GM13976 (cell line): ENCODE data around the gene NANOS3.

Source experiments
- DNase-seq: peaks from one replicate; pipeline ENCODE4 v3.0.0; 2012; ENCODE audit warnings: low spot score
- in situ Hi-C: fragments of 300-500 bp; cut with MboI; formaldehyde crosslinking; loops from one replicate; pipeline ENCODE4 v1.12.0; 2022; ENCODE audit warnings: low sequenced_read_pairs, mixed read lengths, inconsistent platforms; ENCODE audit not compliant: unreplicated experiment
- TF ChIP-seq, protein P1 (sequence below): IDR thresholded peaks from 2 replicates; pipeline ENCODE4 v1.5.1; 2012; ENCODE audit warnings: borderline replicate concordance, mild to moderate bottlenecking; ENCODE audit not compliant: insufficient read depth; ENCODE audit errors: extremely low read depth, missing control alignments, control extremely low read depth

Gene NANOS3

DNA sequence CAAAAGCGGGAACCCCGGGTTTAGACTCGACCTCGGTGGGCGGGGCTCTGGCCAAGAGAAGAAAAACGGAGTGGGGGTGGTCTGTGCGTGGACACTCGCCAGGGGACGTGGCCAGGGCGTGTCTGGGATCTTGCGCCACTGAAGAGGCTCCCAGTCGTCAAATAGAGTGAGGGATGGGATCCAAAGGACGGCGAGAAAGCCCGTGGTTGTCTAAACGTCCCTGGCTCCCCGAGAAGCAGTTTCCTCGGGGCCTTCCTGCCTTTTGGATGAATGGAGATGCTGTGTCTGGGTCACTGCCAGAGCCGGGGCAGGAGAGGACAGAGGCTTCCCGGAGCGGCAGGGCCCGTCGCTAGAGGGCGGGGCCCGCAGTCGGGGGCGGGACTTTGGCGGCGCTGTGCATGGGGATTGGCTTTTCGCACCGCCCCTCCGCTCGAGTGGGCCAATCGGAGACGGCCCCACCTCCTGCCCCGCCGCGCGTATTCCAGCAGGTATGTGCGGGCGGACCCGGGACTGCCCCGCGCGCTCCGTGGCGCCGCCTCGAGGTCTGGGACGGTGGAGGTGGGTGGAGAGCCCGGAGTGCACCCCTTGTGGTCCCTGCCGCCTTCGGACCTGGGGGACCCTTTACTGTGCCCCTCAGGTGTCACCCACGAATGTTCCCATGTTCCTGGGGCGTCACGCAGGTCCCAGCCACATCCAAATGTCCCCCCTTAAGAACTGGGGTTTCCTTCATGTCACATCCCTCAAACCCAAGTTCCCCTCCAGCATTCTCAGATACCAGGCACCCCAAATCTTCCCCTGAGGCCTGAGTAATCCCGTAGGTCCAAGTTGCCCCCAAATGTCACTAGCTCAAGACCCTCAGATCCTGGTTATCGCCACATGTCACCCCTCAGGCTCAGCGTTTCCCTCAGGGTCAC is 43.3 kb upstream of the NANOS3 start:
- DNase-seq, result peak; percentile 98

DNA sequence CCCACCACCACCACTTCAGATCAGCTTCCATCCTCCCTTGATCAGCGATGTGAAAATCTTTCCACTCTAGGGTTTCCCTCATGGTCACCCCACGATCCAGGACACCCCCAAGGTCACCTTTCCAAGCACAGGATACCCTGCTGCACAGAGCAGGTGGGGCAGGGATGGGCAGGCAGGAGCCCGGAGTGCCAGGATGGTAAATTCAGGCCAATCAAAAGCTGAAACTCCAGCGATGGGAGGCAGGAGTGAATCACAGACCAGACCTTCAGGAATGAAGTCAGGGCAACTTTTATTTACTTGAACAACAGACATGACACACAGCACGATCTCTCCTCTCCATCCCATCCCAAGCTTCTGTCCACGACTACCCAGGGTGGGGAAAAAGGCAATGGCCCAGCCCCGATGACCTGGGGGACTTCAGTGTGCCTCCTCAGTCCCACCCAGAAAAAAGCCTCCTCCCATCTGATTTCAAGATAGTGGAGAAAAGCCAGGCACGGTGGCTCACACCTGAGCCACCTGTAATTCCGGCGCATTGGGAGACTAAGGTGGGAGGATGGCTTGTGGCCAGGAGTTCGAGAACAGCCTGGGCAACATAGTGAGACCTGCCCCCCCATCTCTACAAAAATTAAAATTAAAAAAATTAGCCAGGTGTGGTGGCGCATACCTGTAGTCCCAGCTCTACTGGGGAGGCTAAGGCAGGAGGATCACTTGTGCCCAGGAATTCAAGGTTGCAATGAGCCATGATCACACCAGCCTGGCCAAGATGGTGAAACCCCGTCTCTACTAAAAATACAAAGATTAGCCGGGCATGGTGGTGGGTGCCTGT is 42.5 kb upstream of the NANOS3 start:
- no peak for DNase-seq
- in situ Hi-C loops, result no loop called here
- TF ChIP-seq, protein P1, sequence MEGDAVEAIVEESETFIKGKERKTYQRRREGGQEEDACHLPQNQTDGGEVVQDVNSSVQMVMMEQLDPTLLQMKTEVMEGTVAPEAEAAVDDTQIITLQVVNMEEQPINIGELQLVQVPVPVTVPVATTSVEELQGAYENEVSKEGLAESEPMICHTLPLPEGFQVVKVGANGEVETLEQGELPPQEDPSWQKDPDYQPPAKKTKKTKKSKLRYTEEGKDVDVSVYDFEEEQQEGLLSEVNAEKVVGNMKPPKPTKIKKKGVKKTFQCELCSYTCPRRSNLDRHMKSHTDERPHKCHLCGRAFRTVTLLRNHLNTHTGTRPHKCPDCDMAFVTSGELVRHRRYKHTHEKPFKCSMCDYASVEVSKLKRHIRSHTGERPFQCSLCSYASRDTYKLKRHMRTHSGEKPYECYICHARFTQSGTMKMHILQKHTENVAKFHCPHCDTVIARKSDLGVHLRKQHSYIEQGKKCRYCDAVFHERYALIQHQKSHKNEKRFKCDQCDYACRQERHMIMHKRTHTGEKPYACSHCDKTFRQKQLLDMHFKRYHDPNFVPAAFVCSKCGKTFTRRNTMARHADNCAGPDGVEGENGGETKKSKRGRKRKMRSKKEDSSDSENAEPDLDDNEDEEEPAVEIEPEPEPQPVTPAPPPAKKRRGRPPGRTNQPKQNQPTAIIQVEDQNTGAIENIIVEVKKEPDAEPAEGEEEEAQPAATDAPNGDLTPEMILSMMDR, result no peak

More for the DNA sequence above, 43.3 kb upstream of the NANOS3 start:
- TF ChIP-seq, protein P1, result peak; percentile 66
- in situ Hi-C loops, result no loop called here

DNA sequence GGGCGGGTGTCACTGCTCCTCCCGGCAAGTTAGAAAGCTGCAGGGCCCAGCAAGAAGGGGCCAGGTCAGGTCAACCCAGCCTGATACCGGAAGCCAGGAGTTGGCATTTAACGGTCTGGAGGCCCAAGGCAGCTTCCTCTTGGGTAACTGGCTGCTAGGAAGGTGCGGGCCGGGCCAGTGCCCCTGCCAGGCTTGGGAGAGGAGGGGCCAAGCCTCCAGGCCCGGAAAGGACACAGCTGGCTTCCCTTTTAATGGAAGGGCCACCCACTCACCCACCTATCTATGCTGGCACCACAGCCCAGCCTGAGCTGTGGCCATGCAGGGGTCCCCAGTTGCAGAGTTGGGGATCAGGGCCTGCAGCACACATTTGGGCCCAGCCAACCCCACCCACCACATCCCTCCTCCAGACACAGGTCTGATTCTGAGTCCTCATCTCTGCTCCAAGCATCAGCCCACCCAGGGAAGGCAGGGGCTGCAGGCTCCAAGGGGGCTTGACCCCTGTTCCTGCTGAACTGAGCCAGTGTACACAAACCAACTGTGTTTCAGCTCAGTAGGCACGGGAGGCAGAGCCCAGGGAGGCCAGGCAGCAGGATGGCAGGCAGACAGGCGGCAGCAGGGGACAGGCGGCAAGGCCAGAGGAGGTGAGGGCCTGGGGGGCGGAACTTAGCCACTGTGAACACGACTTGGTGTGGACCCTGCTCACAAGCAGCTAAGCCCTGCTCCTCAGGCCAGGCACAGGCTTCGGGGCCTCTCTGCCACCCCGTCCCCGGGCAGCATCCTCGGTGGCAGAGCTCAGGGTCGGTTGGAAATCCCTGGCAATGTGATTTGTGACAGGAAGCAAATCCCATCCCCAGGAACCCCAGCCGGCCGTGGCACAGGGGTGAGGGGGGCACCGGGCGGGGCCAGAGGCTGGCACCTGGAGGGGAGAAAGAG is 40.9 kb upstream of the NANOS3 start:
- no peak for DNase-seq
- TF ChIP-seq, protein P1, result no peak
- in situ Hi-C loops, result no loop called here

DNA sequence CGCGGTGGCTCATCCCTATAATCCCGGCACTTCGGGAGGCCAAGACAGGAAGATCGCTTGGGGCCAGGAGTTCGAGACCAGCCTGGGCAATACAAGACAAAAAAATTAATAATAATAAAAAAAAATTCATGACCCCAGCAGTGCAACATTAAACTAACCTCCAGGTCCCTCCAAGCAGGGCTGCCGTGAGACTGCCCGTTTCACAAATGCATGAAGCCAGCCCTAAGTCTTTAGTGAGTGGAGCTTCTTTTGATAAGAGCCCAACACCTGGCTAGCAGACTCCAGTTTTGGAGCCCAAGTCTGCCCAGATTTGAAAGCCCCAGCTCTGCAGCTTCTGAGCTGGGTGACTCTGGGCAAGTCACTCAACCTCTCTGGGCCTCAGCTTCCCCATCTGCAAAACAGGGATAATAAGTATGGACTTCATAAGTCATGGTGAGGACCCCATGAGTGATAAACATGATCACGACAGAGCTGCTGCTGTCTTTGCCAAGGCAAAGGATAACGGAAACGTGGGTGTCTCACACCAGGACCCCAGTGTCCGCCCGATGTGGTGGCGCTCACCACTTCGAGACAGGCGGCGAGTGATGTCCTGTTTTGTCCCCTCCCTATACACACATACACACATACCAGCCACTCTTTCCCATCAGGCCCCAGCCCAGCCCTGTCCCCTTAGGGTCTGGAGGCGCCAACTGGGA is 38.4 kb upstream of the NANOS3 start:
- in situ Hi-C loops, result no loop called here

DNA sequence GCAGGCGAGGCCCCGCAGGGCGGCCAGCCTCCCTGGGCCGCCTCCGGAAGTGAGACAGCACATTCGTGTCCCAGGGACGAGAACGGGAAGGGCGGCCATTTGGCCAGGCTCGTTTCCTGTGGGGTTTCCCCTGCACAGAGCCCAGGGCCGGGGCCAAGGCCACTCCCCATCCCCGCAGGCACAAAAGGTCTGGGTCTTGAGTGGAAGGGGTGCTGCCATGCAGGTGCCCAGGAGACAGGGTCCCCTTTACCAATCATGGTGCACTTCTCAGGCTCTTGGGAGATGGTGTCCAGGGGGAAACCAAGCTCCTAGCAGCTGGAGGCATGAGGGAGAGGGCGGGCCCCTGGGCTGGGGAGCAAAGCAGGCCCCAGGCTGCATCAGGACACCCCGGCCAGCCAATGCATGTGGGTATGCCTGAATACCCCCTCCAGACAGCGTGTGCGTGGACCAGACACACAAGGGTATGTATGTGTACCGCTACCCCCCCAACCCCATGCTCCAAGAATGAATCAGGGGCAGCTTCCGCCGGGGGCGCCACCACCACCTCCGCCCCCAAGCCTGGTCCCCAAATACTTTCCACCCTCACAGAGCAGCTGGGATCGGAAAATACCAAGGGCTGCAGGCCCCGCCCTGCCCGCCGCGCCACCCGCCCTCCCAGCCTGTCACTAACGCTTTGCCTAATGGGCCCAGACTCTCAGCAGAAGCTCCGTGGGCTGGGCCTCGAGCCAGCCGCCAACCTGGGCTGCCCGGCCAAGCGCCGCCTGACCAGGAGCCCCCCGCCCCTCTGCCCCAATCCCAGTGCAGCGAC is 37.6 kb upstream of the NANOS3 start:
- in situ Hi-C loops, result no loop called here
- TF ChIP-seq, protein P1, result no peak

More for the DNA sequence above, 38.4 kb upstream of the NANOS3 start:
- DNase-seq, result no peak
- TF ChIP-seq, protein P1, result no peak

More for the DNA sequence above, 37.6 kb upstream of the NANOS3 start:
- DNase-seq, result peak; percentile 91
